ENCODE data around the gene PIGX.

PIGX gene

GRCh38 chr3:196711838-196712513 is at the start of gene PIGX, which contains the start of gene CEP19:
PIGX (plus strand) TSS chr3:196712377.
CEP19 (minus strand) TSS chr3:196712250; CDS start chr3:196708657, 3,593 bp downstream.
- peak; percentile 70 for DNase-seq

- no peak for DNase-seq
These were observed 49.2 kb upstream of the PIGX start for GRCh38 chr3:196662711-196663571.

- no peak for DNase-seq
These were observed 45.9 kb upstream of the PIGX start for GRCh38 chr3:196666001-196666867.

GRCh38 chr3:196667056-196667825 is 44.9 kb upstream of the PIGX start:
- no peak for DNase-seq

GRCh38 chr3:196670339-196670738 is 41.8 kb upstream of the PIGX start:
- no peak for DNase-seq

GRCh38 chr3:196673632-196674031 is 38.5 kb upstream of the PIGX start:
- DNase-seq = no peak

- no peak for DNase-seq
These were observed 34.8 kb upstream of the PIGX start for GRCh38 chr3:196677353-196677752.

GRCh38 chr3:196677931-196678330 is 34.2 kb upstream of the PIGX start:
- no peak for DNase-seq

- no peak for DNase-seq
These were observed 27.4 kb upstream of the PIGX start for GRCh38 chr3:196684548-196685407.

GRCh38 chr3:196686436-196686835 is 25.7 kb upstream of the PIGX start:
- DNase-seq = no peak

- DNase-seq = no peak
These were observed 23.8 kb upstream of the PIGX start for GRCh38 chr3:196688349-196688748.

- no peak for DNase-seq
These were observed 22.1 kb upstream of the PIGX start for GRCh38 chr3:196689941-196690660.

- DNase-seq = no peak
These were observed 20.8 kb upstream of the PIGX start for GRCh38 chr3:196691386-196691785.

GRCh38 chr3:196694202-196694638 is 18.0 kb upstream of the PIGX start:
- DNase-seq = no peak

GRCh38 chr3:196694941-196695848 is 17.0 kb upstream of the PIGX start:
- no peak for DNase-seq

GRCh38 chr3:196695849-196696226 is 16.3 kb upstream of the PIGX start:
- no peak for DNase-seq

GRCh38 chr3:196697270-196697669 is 14.9 kb upstream of the PIGX start:
- DNase-seq = no peak

- no peak for DNase-seq
These were observed 12.4 kb upstream of the PIGX start for GRCh38 chr3:196699749-196700148.

GRCh38 chr3:196700801-196701200 is 11.4 kb upstream of the PIGX start:
- DNase-seq = no peak

- DNase-seq = no peak
These were observed 5.8 kb upstream of the PIGX start for GRCh38 chr3:196706327-196706726.

All from T1000 (cell line).